GM19023 (cell line): Measurements from ENCODE around the gene ZNF91.
"Not testable (repeated sequence)": the region's sequence is repeated elsewhere in the genome, so short reads cannot be mapped to it uniquely, and the experiment has no call there.

Source experiments
- ATAC-seq: cut with Tn5 transposase; IDR thresholded peaks from one replicate; pipeline ENCODE4 v1.9.1; 2021; ENCODE audit warnings: mild to moderate bottlenecking, moderate library complexity; ENCODE audit not compliant: unreplicated experiment

Gene ZNF91

DNA sequence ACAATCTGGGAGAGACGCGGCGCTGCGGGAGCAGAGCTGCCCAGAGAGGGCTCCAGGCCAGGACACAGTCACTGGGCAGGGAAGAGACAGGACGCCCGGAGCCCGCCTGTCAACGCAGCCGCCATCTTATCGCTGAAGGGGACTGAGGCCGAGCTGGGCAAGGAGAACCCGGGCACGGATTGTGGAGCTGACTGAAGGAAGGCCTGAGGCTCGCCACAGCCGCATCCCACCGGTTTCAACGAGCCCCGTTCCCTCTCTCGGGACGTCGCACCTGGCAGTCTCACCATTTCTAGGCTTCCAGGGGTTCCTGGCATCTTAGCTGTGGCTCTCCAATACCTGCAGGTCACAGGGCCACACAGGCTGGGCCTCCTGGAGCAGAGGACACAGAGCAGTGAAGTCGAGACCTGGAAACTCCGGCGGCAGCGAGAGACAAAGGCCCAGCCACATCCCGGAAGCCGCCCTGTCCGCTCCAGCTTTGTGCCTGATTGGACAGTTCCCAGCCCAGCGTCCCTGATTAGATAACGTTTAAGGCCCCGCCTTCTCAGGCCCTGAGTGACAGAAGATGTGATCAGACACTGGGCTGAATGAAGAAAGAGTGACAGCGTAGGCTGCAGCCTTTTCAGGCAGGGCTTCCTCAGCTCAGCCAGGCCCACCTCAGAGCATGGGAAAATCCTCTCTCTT is at the start of gene ZNF91:
Gene ZNF91, minus strand, starts transcription at position 431 of the 681 bp plus-strand sequence. Its CDS starts 117 bp downstream, at position 314.
- peak; percentile 98 for ATAC-seq

DNA sequence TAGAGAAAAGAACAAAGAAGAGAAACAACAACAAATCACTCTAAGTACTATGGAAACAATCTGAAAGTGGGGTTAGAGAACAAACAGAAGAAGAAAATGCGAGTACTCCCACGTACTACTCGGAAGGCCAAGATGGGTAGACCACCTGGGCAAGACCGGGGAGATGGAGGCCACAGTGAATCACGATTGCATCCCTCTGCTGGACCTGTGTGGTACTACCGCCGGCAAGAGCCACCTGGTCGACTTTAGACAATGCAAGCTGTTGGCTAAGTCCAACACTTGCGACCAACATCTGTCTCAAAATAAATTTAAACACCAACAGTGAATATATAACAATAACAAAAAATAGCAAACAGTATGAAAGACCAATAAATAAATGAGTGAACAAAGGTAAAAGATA is 45.5 kb upstream of the ZNF91 start:
- no peak for ATAC-seq

DNA sequence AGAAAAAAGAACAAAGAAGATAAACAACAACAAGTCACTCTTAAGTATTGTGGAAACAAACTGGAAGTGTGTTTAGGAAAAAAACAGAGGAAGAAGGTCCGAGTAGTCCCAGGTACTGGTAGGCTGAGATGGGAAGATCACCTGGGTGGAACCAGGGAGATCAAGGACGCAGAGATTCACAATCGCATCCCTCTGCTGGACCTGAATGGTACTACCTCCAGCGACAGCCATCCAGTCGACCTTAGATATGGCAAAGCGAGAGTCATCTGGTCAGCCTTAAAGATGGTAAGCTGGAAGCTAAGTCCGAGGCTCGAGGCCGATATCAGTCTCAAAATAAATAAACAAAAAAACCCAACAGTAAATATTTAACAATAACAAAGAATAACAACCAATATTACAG is 44.9 kb upstream of the ZNF91 start:
- ATAC-seq: no peak

DNA sequence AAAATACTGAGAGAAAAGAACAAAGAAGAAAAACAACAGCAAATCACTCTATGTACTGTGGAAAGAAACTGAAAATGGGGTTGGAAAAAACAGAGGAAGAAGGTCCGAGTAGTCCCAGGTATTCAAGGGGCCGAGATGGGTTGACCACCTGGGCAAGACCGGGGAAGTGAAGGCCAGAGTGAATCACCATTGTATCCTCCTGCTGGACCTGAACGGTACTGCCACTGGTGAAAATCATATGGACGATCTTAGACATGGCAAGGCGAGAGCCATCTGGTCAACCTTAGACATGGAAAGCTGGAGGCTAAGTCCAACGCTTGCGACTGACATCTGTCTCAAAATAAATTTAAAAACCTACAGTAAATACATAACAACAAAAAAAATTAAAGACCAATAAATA is 44.4 kb upstream of the ZNF91 start:
- ATAC-seq: no peak

DNA sequence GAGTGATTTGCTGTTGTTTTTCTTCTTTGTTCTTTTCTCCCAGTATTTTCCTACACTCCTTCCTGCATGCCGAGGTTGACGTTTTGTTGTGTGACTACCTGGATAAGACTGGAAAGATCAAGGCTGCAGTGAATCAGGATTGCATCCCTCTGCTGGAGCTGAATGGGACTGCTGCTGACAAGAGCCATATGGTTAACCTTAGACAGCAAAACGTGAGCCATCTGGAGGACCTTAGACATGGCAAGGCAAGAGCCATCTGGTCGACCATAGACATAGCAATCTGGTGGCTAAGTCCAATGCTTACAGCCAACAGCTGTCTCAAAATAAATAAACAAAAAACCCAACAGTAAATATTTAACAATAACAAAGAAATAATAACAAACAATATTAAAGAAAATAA is 42.6 kb upstream of the ZNF91 start:
- ATAC-seq: no peak

DNA sequence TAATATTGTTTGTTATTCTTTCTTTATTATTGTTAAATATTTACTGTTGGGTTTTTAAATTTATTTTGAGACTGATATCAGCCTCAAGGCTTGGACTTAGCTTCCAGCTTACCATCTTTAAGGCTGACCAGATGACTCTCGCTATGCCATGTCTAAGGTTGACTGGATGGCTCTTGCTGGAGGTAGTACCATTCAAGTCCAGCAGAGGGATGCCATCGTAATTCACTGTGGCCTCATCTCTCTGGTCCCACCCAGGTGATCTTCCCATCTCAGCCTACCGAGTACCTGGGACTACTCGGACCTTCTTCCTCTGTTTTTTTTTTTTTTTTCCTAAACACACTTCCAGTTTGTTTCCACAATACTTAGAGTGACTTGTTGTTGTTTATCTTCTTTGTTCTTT is 41.7 kb upstream of the ZNF91 start:
- no peak for ATAC-seq

DNA sequence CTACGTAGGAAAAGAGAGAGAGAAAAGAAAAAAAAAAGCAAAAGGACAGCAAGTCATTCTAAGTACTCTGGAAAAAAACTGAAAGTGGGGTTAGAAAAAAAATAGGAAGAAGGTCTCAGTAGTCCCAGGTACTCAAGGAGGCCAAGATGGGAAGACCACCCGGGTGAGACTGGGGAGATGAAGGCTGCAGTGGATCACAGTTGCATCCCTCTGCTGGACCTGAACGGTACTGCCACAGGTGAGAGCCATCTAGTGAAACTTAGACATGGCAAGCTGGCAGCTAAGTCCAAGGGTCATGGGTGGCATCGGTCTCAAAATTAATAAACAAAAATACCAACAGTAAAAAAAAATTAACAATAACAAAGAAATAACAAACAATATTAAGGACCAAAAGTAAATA is 41.0 kb upstream of the ZNF91 start:
- ATAC-seq: no peak

DNA sequence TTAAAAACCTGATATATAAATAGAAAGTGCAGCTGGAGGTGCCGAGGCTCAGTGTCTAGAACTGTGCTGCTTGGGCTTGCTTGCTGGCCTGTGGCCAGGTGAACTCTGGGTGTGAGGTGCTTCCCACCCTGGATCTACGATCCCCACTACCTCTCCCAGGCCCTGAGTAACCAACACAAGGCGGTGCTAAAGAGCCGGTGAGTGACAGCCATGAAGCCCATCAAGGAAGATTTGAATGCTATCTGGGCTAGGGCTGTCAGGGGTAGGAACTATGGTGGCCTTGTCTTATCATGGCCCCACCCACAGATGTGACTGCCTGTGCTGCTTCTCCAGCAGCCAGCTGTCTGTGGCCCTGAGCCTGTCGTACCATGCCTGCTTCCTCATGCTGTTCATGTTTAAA is 25.6 kb upstream of the ZNF91 start:
- ATAC-seq: no peak

DNA sequence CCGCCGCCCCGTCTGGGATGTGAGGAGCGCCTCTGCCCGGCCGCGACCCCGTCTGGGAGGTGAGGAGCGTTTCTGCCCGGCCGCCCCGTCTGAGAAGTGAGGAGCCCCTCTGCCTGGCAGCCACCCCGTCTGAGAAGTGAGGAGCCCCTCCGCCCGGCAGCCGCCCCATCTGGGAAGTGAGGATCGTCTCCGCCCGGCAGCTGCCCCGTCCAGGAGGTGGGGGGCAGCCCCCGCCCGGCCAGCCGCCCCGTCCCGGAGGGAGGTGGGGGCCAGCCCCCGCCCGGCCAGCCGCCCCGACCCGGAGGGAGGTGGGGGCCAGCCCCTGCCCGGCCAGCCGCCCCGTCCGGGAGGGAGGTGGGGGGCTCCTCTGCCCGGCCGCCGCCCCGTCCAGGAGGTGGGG is 24.0 kb upstream of the ZNF91 start:
- ATAC-seq: not testable (repeated sequence)

DNA sequence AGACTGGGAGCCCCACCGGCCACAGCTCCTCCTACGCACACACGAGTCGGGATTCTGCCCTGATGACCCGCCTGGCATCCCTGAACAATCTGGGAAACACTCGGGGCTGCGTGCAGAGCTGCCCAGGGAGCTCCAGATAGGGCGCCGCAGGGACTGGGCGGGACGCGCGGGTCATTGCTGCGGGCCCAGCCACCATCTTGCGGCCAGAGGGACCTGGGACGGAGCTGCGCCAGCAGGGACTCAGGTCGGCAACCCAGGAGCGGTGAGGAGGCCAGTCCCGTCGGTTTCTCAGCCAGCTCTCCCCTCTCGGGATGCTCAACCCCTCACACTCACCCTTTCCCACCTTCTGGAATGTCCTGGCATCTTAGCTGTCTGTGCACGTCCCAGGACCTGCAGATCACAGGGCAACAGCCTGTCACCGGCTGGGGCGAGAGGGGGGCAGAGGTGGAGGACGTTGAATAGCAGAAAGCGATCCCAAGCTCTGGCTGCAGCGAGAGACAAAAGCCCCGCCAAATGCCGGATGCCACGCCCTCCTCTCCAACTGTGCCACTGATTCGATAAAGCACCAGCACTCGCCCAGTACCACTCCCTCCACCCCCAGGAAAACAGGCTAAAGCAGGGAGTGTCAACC is 20.4 kb upstream of the ZNF91 start:
- ATAC-seq: no peak

DNA sequence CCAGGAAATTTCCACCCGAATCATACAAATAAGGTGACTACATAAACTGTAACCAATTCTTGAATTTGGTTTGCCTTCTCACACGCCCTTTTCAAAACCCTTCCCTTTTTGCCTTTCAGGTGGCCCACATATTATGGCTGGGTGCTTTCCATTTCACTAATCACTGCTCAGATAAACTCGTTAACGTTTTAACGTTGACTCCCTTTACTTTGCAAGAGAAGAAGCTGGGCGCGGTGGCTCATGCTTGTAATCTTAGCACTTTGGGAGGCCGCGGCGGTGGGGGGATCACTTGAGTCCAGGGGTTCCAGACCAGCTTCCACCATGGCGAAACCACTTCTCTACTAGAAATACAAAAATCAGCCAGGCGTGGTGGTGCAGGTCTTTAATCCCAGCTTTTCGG is 19.8 kb upstream of the ZNF91 start:
- no peak for ATAC-seq

DNA sequence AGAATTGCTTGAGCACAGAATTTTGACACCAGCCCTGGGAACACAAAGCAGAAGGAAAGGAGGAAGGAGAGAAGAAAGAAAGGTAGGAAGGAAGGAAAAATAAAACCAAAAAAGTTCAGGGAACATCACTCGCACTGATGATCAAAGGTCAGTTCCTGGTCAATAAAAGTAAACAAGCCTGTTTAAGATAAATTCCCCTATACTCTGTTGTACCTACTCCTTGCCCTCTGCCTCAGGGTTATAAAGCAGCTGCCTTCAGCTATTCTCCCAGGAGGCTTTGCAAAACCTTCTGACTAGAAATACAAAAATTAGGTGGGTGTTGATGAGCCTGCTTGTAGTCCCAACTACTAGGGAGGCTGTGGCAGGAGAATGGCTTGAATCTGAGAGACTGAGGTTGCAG is 14.9 kb upstream of the ZNF91 start:
- no peak for ATAC-seq

DNA sequence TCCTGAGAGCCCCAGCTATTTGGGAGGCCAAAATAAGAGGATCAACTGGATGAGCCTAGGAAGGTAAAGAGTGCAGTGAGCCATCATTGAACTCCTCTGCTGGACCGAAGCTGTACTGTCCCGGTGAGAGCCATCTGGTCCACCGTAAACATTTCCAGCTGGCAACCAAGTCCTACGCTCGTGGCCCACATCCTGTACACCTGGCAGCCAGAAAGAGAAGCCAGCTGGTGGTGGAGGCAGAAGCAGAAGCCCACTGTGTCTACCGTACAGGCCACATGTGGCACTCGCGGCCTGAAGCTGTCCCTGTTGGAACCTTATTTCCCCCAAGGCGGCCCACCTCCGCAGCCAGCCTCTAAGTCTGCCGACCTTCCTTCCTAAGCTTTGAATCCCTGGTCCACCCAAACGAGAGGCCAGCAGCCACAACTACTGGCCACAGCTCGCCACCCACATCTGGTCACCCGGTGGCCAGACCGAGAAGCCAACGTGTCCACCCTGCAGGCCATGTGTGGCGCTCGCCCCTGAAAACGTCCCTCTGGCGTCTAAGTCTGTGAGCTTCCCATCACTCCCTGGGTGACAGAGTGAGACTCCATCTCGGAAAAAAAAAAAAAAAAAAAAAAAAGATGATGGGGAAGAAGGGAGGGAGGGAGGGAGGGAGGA is 14.2 kb upstream of the ZNF91 start:
- ATAC-seq: no peak

DNA sequence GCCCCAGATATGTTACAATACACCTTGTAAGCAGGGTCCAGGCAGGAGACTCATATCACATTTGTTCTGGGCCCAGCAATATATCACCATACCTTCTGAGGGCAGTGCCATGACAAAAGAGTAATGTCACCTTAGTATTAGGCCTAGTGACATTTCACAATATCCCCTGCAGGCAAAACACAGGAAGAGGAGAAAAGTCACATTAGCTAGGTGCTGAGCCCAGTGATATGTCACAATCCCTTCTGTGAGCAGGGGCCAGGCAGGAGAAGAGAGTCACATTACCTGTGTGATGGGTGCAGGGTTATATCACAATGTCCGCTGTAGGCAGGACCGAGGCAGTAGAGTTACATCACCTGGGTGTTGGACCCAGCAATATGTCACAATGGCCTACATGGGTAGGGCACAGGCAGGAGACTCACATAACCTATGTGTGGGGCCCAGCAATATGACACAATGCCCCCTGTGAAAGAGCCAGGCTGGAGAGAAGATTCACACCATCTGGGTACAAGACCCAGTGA is 12.4 kb upstream of the ZNF91 start:
- ATAC-seq: no peak

DNA sequence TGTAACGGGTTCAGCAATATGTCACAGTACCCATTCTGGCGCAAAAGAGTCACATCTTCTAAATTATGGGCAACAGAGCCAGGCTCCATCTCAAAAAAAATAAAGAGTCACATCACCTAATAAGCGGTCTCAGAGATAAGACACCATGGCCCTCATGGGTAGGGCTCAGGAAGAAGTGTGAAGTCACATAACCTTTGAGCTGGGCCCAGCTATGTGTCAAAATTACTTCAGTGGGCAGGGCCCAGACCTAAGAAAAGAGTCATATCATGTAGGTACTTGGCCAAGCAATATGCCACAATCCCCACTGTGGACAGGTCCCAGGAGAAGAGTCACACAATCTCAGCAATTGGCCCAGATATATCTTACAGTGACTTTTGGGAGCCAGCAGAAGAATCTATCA is 11.4 kb upstream of the ZNF91 start:
- ATAC-seq: no peak

DNA sequence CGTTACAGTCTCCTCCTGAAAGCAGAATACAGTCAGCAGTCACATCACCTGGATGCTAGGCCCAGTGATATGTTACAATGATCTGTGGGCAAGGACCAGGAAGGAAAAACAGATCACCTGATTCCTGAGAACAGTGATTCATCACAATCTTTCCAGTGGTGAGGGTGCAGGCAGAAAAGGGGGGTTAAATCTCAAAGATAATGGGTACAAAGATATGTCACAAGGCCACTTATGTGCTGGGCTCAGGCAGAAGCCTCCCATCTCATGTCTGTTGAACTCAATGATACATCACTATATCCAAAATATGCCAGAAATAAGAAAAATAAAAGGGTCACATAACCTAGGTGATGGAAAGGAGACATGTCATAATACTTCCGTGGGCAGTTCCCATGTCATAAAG is 10.8 kb upstream of the ZNF91 start:
- no peak for ATAC-seq

DNA sequence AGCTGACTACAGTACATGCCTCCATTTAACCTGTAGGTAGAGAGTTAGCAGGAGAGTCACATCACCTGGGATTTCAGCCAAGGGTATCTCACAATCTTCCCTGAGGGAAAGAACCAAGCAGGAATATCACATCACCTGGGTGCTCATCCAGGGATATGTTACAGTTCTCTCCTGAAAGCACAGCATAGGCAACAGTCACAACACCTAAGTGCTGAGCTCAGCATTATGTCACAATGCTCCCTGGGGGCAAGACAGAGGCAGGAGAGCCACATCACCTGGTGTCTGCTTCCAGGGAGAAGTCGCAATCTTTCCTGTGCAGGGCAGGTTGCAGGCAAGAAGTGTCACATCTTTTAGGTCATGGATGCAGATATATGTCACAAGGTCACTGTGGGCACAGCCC is 9.4 kb upstream of the ZNF91 start:
- ATAC-seq: no peak

DNA sequence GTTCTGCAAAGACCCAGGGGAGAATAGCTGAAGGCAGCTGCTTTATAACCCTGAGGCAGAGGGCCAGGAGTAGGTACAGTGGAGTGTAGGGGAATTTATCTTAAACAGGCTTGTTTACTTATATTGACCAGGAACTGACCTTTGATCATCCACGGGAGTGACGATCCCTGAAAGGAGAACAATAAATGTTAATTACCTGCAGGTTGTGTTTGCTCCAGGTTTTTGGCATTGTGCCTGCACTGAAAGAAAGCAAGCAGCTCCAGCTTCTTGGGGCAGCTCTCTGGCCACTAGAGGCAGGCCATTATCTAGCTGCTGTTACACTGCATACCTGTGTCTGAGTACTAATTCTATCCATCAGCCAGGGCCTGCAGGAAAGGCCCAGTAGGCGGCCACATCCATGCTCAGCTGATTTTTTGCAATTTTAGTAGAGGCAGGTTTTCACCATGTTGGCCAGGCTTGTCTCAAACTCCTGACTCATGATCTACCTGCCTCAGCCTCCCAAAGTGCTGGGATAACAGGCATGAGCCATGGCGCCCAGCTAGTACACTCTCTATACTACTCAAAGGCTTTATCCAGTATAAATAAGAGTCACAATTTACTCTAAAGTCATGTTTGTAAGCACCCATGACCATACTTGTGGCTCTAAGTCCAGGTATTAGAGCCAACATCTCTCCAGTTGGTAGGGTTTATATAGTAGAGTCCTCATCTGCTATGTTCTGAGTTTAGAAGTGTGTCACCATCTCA is 8.5 kb upstream of the ZNF91 start:
- ATAC-seq: no peak

DNA sequence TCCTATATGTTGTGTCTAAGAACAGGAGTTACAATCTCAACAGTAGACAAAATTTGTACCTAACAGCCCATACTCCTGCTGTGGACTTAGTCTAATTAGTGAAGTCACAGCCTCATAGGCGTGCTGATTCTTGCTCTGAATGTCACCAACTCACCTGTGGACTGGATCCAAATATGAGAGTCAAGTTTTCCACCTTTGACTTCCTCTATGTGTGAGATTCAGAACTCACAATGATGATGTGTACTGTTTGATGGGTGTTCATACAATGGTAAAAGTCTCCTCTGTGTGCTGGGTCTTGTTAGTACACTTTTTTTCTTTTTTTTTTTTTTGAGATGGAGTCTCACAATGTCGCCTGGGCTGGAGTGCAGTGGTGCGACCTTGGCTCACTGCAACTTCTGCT is 7.8 kb upstream of the ZNF91 start:
- no peak for ATAC-seq

DNA sequence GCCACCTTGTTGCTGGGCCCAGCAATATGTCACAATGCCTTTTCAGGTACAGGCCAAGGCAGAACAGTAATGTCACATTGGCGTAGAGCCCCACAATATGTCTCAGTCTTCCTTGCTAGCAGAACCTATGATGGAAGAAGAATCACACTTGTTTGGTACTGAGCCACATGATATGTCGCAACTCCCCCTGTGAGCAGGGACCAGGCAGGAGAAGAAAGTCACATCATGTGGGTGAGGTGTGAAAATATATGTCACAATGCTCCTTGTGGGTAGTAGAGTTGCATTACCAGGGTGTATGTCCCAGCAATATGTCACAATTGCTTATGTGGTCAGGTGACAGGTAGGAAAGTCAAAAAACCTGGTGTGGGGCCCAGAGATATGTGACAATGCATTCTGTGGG is 7.1 kb upstream of the ZNF91 start:
- no peak for ATAC-seq

DNA sequence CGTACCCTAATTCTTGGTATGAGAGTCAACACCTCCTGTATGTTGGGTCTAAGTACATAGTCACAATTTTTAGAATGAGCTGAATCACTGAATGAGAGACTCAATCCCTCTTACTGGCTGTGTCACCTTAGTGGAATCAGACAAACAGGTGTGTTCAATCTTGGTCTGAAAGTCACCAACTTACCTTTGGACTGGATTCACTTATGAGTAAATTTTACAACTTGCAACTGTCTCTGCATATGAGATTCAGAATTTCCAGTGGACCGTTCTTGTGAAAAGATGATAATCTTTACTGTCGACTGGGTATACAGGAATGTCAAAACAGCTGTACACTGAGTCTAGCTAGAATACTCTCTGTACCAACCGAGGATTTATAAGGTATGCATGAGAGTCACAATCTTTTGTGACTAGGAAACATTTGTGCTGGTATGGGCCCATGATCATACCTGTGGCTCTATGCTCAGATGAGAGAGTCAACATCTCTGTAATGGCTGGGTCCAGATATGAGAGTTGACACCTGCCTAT is 5.9 kb upstream of the ZNF91 start:
- ATAC-seq: no peak
